ENCODE measurements around the gene CALCOCO2.

CALCOCO2 gene

GRCh38 chr17:48878920-48879898 is 48.4 kb downstream of the CALCOCO2 start:
- H3K36me3 Mint-ChIP-seq (ENCODE audit: low read depth) = no peaks in the 10 kb centered on the region
- no peaks in the 10 kb centered on the region for H3K9me3 Mint-ChIP-seq
- H3K27ac Mint-ChIP-seq = no peak overlapping the region
- H3K4me1 Mint-ChIP-seq = peaks cover 25% of the 10 kb centered on the region
- TF ChIP-seq CTCF (IDR thresholded peaks at IDR 0.05) = peak; percentile 92
- no peak overlapping the region for H3K4me3 Mint-ChIP-seq
- peak; percentile 57 for DNase-seq
- H3K27me3 Mint-ChIP-seq (ENCODE audit: low read depth, poor library complexity) = peaks cover 14% of the 10 kb centered on the region

GRCh38 chr17:48882272-48882671 is 51.4 kb downstream of the CALCOCO2 start:
- Mint-ChIP-seq H3K4me1 (peaks cover 24% of the 10 kb centered on the region), H3K4me3 (no peak overlapping the region), H3K27me3 (ENCODE audit: low read depth, poor library complexity) (peaks cover 15% of the 10 kb centered on the region), H3K36me3 (ENCODE audit: low read depth) (no peaks in the 10 kb centered on the region), H3K9me3 (no peaks in the 10 kb centered on the region), H3K27ac (no peak overlapping the region)
- no peak for DNase-seq
- TF ChIP-seq CTCF (IDR thresholded peaks at IDR 0.05) = no peak

GRCh38 chr17:48883171-48883570 is 52.3 kb downstream of the CALCOCO2 start:
- H3K4me1 Mint-ChIP-seq = peaks cover 24% of the 10 kb centered on the region
- peak overlapping the region; percentile 54 for H3K4me3 Mint-ChIP-seq
- no peaks in the 10 kb centered on the region for H3K36me3 Mint-ChIP-seq (ENCODE audit: low read depth)
- DNase-seq = peak; percentile 43
- H3K27ac Mint-ChIP-seq = peak overlapping the region; percentile 87
- H3K27me3 Mint-ChIP-seq (ENCODE audit: low read depth, poor library complexity) = peaks cover 21% of the 10 kb centered on the region
- H3K9me3 Mint-ChIP-seq = no peaks in the 10 kb centered on the region
- no peak for TF ChIP-seq CTCF (IDR thresholded peaks at IDR 0.05)

- no peak for DNase-seq
- Mint-ChIP-seq H3K27ac (no peak overlapping the region), H3K4me1 (peaks cover 35% of the 10 kb centered on the region), H3K9me3 (no peaks in the 10 kb centered on the region), H3K36me3 (ENCODE audit: low read depth) (no peaks in the 10 kb centered on the region), H3K4me3 (no peak overlapping the region), H3K27me3 (ENCODE audit: low read depth, poor library complexity) (peaks cover 6% of the 10 kb centered on the region)
- TF ChIP-seq CTCF (IDR thresholded peaks at IDR 0.05) = no peak
Measured at GRCh38 chr17:48890086-48890485, 59.3 kb downstream of the CALCOCO2 start.

GRCh38 chr17:48892940-48893645 is 62.3 kb downstream of the CALCOCO2 start:
- DNase-seq = no peak
- H3K27me3 Mint-ChIP-seq (ENCODE audit: low read depth, poor library complexity) = peaks cover 2% of the 10 kb centered on the region
- H3K4me3 Mint-ChIP-seq = peak overlapping the region; percentile 93
- no peaks in the 10 kb centered on the region for H3K9me3 Mint-ChIP-seq
- peak overlapping the region; percentile 96 for H3K27ac Mint-ChIP-seq
- H3K36me3 Mint-ChIP-seq (ENCODE audit: low read depth) = peaks cover 11% of the 10 kb centered on the region
- peaks cover 30% of the 10 kb centered on the region for H3K4me1 Mint-ChIP-seq
- TF ChIP-seq CTCF (IDR thresholded peaks at IDR 0.05) = no peak

Measured in nephron progenitor cell (in vitro differentiated cells).